Activated T-helper 1 cell treated with anti-CD3 and anti-CD28 coated beads, Interleukin-12 subunit alpha, Interleukin-12 subunit beta, Interleukin-2, Interleukin-4 antibody, amounts not matched to agents 30 ng/mL and 10 ng/mL and 1 ng/mL, durations not matched to agents 14 hours and 24 hours and 36 hours (primary cell): ENCODE results near the gene EIF2D. TPM values are rescaled to one million over a fixed set of nuclear protein-coding genes. Genes with fewer than 3 reads are reported as not detected.

Experiments
- DNase-seq: peaks from one replicate; pipeline ENCODE4 v3.0.0; 2021; ENCODE audit warnings: low spot score
- H3K27ac Mint-ChIP-seq: one replicate; pipeline ENCODE4 v1.8.0; 2021; ENCODE audit warnings: mild to moderate bottlenecking, mixed read lengths
- H3K27me3 Mint-ChIP-seq: one replicate; pipeline ENCODE4 v1.8.0; 2022; ENCODE audit warnings: mild to moderate bottlenecking, moderate library complexity, mixed read lengths; ENCODE audit not compliant: insufficient read depth
- H3K36me3 Mint-ChIP-seq: one replicate; pipeline ENCODE4 v1.8.0; 2021; ENCODE audit warnings: low read depth, mixed read lengths
- H3K4me1 Mint-ChIP-seq: one replicate; pipeline ENCODE4 v1.8.0; 2021; ENCODE audit warnings: low read depth, mixed read lengths
- H3K4me3 Mint-ChIP-seq: one replicate; pipeline ENCODE4 v1.8.0; 2021; ENCODE audit warnings: mild to moderate bottlenecking, moderate library complexity, mixed read lengths
- H3K9me3 Mint-ChIP-seq: one replicate; pipeline ENCODE4 v1.8.0; 2021; ENCODE audit warnings: mixed read lengths
- intact Hi-C: fragments of 100-400 bp; cut with micrococcal nuclease; formaldehyde crosslinking; loops from one replicate; pipeline ENCODE4 v1.15.1; 2024
- total RNA-seq: library from RNA; stranded (reverse); gene quantifications from 2 replicates; pipeline ENCODE4 v1.2.3, GENCODE V29; 2022

EIF2D gene
- total RNA-seq, 1 donor from 2014 or later = 101 TPM

GRCh38 chr1:206556750-206557635 is 55.3 kb downstream of the EIF2D start:
- H3K9me3 Mint-ChIP-seq = no peaks in the 10 kb centered on the region

GRCh38 chr1:206556047-206556749 is 56.1 kb downstream of the EIF2D start:
- no peak for DNase-seq
- H3K9me3 Mint-ChIP-seq = no peaks in the 10 kb centered on the region
- intact Hi-C loops = loop anchor here (1.0 to 10.0 kb wide), 9 partner anchors 11 to 1271 kb away; partner anchors contain the start of genes DYRK3, MAPKAPK2 and RASSF5
- H3K36me3 Mint-ChIP-seq = peaks cover 34% of the 10 kb centered on the region
- peaks cover 73% of the 10 kb centered on the region for H3K4me1 Mint-ChIP-seq
- peak overlapping the region; percentile 98 for H3K27ac Mint-ChIP-seq
- H3K27me3 Mint-ChIP-seq = no peaks in the 10 kb centered on the region
- peak overlapping the region; percentile 98 for H3K4me3 Mint-ChIP-seq

More at GRCh38 chr1:206556750-206557635, 55.3 kb downstream of the EIF2D start:
- peaks cover 73% of the 10 kb centered on the region for H3K4me1 Mint-ChIP-seq
- peaks cover 41% of the 10 kb centered on the region for H3K36me3 Mint-ChIP-seq
- no peaks in the 10 kb centered on the region for H3K27me3 Mint-ChIP-seq
- peak overlapping the region; percentile 98 for H3K4me3 Mint-ChIP-seq
- intact Hi-C loops = loop anchor here (1.0 to 10.0 kb wide), 9 partner anchors 12 to 1272 kb away; partner anchors contain the start of genes DYRK3, MAPKAPK2 and RASSF5
- peak overlapping the region; percentile 98 for H3K27ac Mint-ChIP-seq
- DNase-seq = peak; percentile 86

DNA sequence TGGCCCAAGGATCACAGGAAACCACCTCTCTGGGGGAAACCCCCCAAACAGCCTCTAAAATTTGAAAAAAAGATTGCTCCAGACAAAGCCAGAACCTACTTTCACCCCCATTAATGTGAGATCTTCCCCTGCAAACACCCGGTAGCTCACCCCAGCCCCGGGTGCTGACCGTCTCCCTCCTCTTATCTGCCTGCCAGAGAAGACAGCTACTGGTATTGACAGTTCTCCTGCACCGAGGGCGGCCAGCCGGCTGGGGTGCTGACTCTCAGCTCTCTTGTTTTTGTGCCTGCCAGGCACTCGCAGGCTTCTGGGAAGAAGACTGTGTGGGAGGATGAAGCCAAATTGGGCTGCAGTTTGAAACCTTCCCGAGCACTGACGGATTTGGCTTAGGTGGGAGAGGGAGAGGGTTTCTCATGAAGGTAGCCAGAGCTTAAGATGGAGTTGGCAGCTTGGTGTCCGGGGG is 56.8 kb downstream of the EIF2D start:
- Mint-ChIP-seq H3K27ac (peak overlapping the region; percentile 98), H3K4me1 (peaks cover 69% of the 10 kb centered on the region), H3K4me3 (peak overlapping the region; percentile 98), H3K27me3 (no peaks in the 10 kb centered on the region), H3K9me3 (no peaks in the 10 kb centered on the region), H3K36me3 (peaks cover 29% of the 10 kb centered on the region)
- intact Hi-C loops = loop anchor here (5.0 to 10.0 kb wide), 3 partner anchors 37 to 1271 kb away; no protein-coding TSS in a partner anchor
- DNase-seq = no peak

GRCh38 chr1:206554701-206555472 is 57.4 kb downstream of the EIF2D start:
- Mint-ChIP-seq H3K9me3 (no peaks in the 10 kb centered on the region), H3K4me3 (peak overlapping the region; percentile 98), H3K27me3 (no peaks in the 10 kb centered on the region), H3K4me1 (peaks cover 69% of the 10 kb centered on the region), H3K27ac (peak overlapping the region; percentile 98), H3K36me3 (peaks cover 23% of the 10 kb centered on the region)
- intact Hi-C loops = loop anchor here (5.0 to 10.0 kb wide), 3 partner anchors 37 to 1270 kb away; no protein-coding TSS in a partner anchor
- no peak for DNase-seq

DNA sequence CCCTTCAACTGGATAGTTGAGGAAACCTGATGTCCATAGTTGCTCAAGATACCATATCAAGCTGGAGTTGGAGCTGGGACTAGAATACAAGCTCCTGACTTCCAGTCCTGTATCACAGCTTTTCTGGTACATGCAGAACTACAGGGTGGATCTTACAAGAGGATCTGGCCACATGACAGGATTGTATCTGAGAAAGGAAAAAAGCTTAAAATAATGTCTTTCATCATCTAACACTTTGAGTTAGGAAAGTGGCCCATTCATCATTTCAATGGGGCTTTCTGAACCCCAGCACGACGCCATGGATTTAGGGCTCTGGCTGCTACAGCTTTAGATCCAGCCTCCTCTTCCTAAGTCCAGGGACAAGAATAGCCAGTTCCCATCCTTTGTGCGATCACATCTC is 58.1 kb downstream of the EIF2D start:
- no peaks in the 10 kb centered on the region for H3K27me3 Mint-ChIP-seq
- peaks cover 70% of the 10 kb centered on the region for H3K4me1 Mint-ChIP-seq
- intact Hi-C loops = loop anchor here (10.0 kb wide), 1 partner anchor 1269 kb away; no protein-coding TSS in a partner anchor
- no peaks in the 10 kb centered on the region for H3K9me3 Mint-ChIP-seq
- H3K27ac Mint-ChIP-seq = peak overlapping the region; percentile 98
- DNase-seq = no peak
- H3K36me3 Mint-ChIP-seq = peaks cover 17% of the 10 kb centered on the region
- H3K4me3 Mint-ChIP-seq = no peak overlapping the region

DNA sequence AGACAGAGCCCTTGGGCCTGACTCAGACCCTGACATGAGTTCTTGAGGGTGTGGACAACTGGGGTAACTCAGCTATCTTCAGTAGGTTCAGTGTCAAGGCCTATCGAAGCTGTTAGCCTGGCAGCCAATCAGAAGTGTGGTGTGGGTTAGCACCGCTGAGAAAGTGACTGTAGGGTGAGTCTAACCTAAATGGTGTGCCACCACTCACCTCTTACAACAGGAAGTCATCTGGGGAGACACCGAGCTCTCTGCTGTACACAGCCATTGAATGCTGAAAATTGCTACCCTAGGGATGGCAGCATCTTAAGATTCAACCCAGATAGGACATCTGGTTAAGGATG is 60.3 kb downstream of the EIF2D start:
- intact Hi-C loops = loop anchor here (1.0 to 10.0 kb wide), 2 partner anchors 81 to 1267 kb away; no protein-coding TSS in a partner anchor
- peak overlapping the region; percentile 93 for H3K27ac Mint-ChIP-seq
- no peaks in the 10 kb centered on the region for H3K9me3 Mint-ChIP-seq
- H3K36me3 Mint-ChIP-seq = peaks cover 7% of the 10 kb centered on the region
- H3K4me1 Mint-ChIP-seq = peaks cover 78% of the 10 kb centered on the region
- peak overlapping the region; percentile 80 for H3K4me3 Mint-ChIP-seq
- DNase-seq = peak; percentile 69
- peaks cover 2% of the 10 kb centered on the region for H3K27me3 Mint-ChIP-seq

- H3K4me3 Mint-ChIP-seq = no peak overlapping the region
Measured at GRCh38 chr1:206551296-206551985, 60.8 kb downstream of the EIF2D start.

GRCh38 chr1:206550446-206550845 is 61.8 kb downstream of the EIF2D start:
- DNase-seq = no peak

More at GRCh38 chr1:206551296-206551985, 60.8 kb downstream of the EIF2D start:
- Mint-ChIP-seq H3K36me3 (peaks cover 7% of the 10 kb centered on the region), H3K9me3 (no peaks in the 10 kb centered on the region), H3K4me1 (peaks cover 75% of the 10 kb centered on the region), H3K27ac (peak overlapping the region; percentile 93), H3K27me3 (peaks cover 2% of the 10 kb centered on the region)
- DNase-seq = no peak
- intact Hi-C loops = loop anchor here (10.0 kb wide), 1 partner anchor 1267 kb away; no protein-coding TSS in a partner anchor

DNA sequence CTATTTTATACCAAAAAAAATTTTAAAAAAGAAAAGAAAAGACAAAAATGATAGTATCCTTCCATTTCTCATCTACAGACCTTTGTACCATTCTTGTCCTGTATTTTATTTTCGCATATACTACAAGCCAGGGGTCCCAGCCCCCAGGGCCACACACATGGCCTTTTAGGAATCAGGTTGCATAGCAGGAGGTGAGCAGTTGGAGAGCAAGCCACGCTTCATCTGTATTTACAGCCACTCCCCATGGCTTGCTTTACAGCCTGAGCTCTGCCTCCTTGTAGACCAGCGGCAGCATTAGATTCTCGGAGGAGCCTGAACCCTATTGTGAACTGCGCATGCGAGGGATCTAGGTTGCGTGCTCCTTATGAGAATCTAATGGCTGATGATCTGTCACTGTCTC is 65.2 kb downstream of the EIF2D start:
- peaks cover 2% of the 10 kb centered on the region for H3K27me3 Mint-ChIP-seq
- intact Hi-C loops = no loop called here
- peaks cover 49% of the 10 kb centered on the region for H3K4me1 Mint-ChIP-seq
- no peaks in the 10 kb centered on the region for H3K9me3 Mint-ChIP-seq
- H3K4me3 Mint-ChIP-seq = no peak overlapping the region
- H3K27ac Mint-ChIP-seq = no peak overlapping the region
- peaks cover 9% of the 10 kb centered on the region for H3K36me3 Mint-ChIP-seq
- no peak for DNase-seq

More at GRCh38 chr1:206550446-206550845, 61.8 kb downstream of the EIF2D start:
- H3K27me3 Mint-ChIP-seq = peaks cover 2% of the 10 kb centered on the region
- peaks cover 7% of the 10 kb centered on the region for H3K36me3 Mint-ChIP-seq
- no peaks in the 10 kb centered on the region for H3K9me3 Mint-ChIP-seq
- intact Hi-C loops = loop anchor here (10.0 kb wide), 1 partner anchor 1266 kb away; no protein-coding TSS in a partner anchor
- H3K27ac Mint-ChIP-seq = no peak overlapping the region
- H3K4me1 Mint-ChIP-seq = peaks cover 69% of the 10 kb centered on the region
- no peak overlapping the region for H3K4me3 Mint-ChIP-seq

GRCh38 chr1:206545351-206545750 is 66.9 kb downstream of the EIF2D start:
- Mint-ChIP-seq H3K27ac (no peak overlapping the region), H3K9me3 (no peaks in the 10 kb centered on the region), H3K27me3 (peaks cover 2% of the 10 kb centered on the region), H3K36me3 (peaks cover 9% of the 10 kb centered on the region), H3K4me3 (no peak overlapping the region), H3K4me1 (peaks cover 35% of the 10 kb centered on the region)
- intact Hi-C loops = loop anchor here (1.0 to 2.0 kb wide), 5 partner anchors 11 to 119 kb away; no protein-coding TSS in a partner anchor
- no peak for DNase-seq

DNA sequence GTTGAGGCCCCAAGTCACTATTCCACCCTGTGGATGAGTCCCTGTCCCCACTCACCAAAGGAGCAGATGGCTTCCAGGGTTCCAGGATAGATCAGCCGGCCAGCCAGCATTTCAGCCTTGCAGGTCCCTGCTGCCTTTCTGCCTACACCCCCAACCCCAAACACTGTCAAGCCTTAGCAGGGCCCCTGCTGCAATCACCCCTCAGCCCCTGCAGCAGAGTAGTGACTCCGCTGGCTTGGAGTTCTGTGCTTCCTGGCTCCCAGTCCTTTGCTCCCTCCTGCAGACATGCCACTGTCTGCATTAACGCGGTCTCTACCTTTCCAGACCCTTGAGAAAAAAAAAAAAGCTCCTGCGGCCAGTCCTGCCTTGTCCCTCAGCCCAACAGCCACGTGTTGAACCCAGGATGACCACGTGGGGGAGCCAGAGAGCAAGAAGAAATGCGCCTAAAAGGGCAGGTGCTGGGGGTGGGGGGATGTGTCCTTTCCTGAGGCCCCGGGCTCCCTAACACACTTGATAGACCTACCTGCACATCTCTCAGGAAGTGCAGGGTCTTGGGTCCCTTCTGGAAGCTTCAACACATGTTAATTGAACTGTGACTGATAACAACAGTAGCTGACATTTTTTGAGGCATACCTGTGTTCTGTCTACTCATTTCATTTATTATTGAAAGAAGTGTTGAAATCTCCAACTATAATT is 67.6 kb downstream of the EIF2D start:
- Mint-ChIP-seq H3K36me3 (peaks cover 9% of the 10 kb centered on the region), H3K9me3 (no peaks in the 10 kb centered on the region)

More for the DNA sequence above, 67.6 kb downstream of the EIF2D start:
- peak; percentile 69 for DNase-seq
- Mint-ChIP-seq H3K4me1 (peaks cover 33% of the 10 kb centered on the region), H3K27me3 (peaks cover 2% of the 10 kb centered on the region), H3K4me3 (no peak overlapping the region), H3K27ac (peak overlapping the region; percentile 22)
- intact Hi-C loops = loop anchor here (1.0 to 2.0 kb wide), 5 partner anchors 12 to 120 kb away; no protein-coding TSS in a partner anchor
